K562 (cell line): ENCODE results near the gene PNPLA8. TPM values are rescaled to one million over a fixed set of nuclear protein-coding genes. Genes with fewer than 3 reads are reported as not detected.
A peak's percentile ranks its signal among the peaks of the same experiment; 100 is the strongest.

Source experiments
- ARNT ChIP-seq, 2 experiments: fragments of 450-650 bp; IDR thresholded peaks; 2 replicates each; pipeline ENCODE4 v1.6.1; 2016; ENCODE audit warnings: mild to moderate bottlenecking in 1 of 2
- BCOR ChIP-seq: fragments of 450-650 bp; IDR thresholded peaks from 2 replicates; pipeline ENCODE4 v1.6.1; 2016
- CBFA2T3 ChIP-seq: fragments of 450-650 bp; IDR thresholded peaks from 2 replicates; pipeline ENCODE4 v1.6.1; 2017
- CREM ChIP-seq: IDR thresholded peaks from 2 replicates; pipeline ENCODE4 v1.6.1; 2014; ENCODE audit warnings: antibody characterized with exemption, low read depth
- DPF2 ChIP-seq: fragments of 450-650 bp; IDR thresholded peaks from 2 replicates; pipeline ENCODE4 v1.6.1; 2016
- FOXK1 ChIP-seq: sonication (generic); formaldehyde crosslinking; IDR thresholded peaks from 2 replicates; pipeline ENCODE4 v1.8.0; 2022; ENCODE audit warnings: missing genetic modification reagents, mild to moderate bottlenecking, borderline replicate concordance
- GMEB1 ChIP-seq: fragments of 250-450 bp; sonication (Bioruptor Pico); IDR thresholded peaks from 2 replicates; pipeline ENCODE4 v1.4.0; 2020; ENCODE audit warnings: mild to moderate bottlenecking
- GTF2E2 ChIP-seq: fragments of 200-800 bp; sonication (Bioruptor generic); IDR thresholded peaks from 2 replicates; pipeline ENCODE4 v1.6.1; 2016; ENCODE audit warnings: missing genetic modification characterization, missing compliant biosample characterization
- HMBOX1 ChIP-seq: sonication (generic); IDR thresholded peaks from 2 replicates; pipeline ENCODE4 v1.6.1; 2016
- KDM1A ChIP-seq, 2 experiments: fragments of 450-650 bp; IDR thresholded peaks; 2 replicates each; pipeline ENCODE4 v1.6.1; 2016; ENCODE audit warnings: mild to moderate bottlenecking in 2 of 2
- LARP7 ChIP-seq: fragments of 450-650 bp; IDR thresholded peaks from 2 replicates; pipeline ENCODE4 v1.6.1; 2016
- NCOA1 ChIP-seq: fragments of 450-650 bp; IDR thresholded peaks from 2 replicates; pipeline ENCODE4 v1.6.1; 2016; ENCODE audit warnings: low read depth
- POLR2B ChIP-seq: fragments of 450-650 bp; IDR thresholded peaks from 2 replicates; pipeline ENCODE4 v1.6.1; 2018; ENCODE audit warnings: low read depth; ENCODE audit not compliant: partially characterized antibody
- RAD21 ChIP-seq, 2 experiments: fragments of 250-450 bp in 1 of 2; fragments of 450-650 bp in 1 of 2; sonication (Bioruptor Pico) in 1 of 2; formaldehyde crosslinking in 1 of 2; IDR thresholded peaks in 1 of 2; conservative IDR thresholded peaks in 1 of 2; 2 replicates each; pipeline versions ENCODE4 v1.4.0 to v1.8.0; 2020 to 2022; ENCODE audit warnings: mild to moderate bottlenecking in 2 of 2, moderate library complexity in 1 of 2
- RREB1 ChIP-seq: fragments of 250-450 bp; sonication (Bioruptor Pico); IDR thresholded peaks from 2 replicates; pipeline ENCODE4 v1.4.0; 2020
- SMARCA5 ChIP-seq: fragments of 450-650 bp; IDR thresholded peaks from 2 replicates; pipeline ENCODE4 v1.6.1; 2016
- USF1 ChIP-seq: sonication (generic); formaldehyde crosslinking; IDR thresholded peaks from 2 replicates; pipeline ENCODE4 v1.9.0; 2022; ENCODE audit warnings: mild to moderate bottlenecking, missing genetic modification reagents
- ZNF12 ChIP-seq: sonication (generic); formaldehyde crosslinking; IDR thresholded peaks from 2 replicates; pipeline ENCODE4 v1.4.0; 2020; ENCODE audit warnings: mild to moderate bottlenecking, missing genetic modification reagents
- ZNF224 ChIP-seq: sonication (generic); formaldehyde crosslinking; IDR thresholded peaks from 2 replicates; pipeline ENCODE4 v1.8.0; 2022; ENCODE audit warnings: mild to moderate bottlenecking, missing genetic modification reagents
- ZNF239 ChIP-seq: fragments of 250-450 bp; sonication (Bioruptor Pico); IDR thresholded peaks from 2 replicates; pipeline ENCODE4 v1.4.0; 2020; ENCODE audit warnings: mild to moderate bottlenecking
- ZNF57 ChIP-seq: fragments of 450-650 bp; formaldehyde crosslinking; IDR thresholded peaks from 2 replicates; pipeline ENCODE4 v1.4.0; 2020; ENCODE audit warnings: mild to moderate bottlenecking, moderate library complexity
- ZNF583 ChIP-seq: fragments of 250-450 bp; sonication (Bioruptor Pico); IDR thresholded peaks from 2 replicates; pipeline ENCODE4 v1.4.0; 2020
- polyA plus RNA-seq, 8 experiments: library from polyadenylated mRNA; depleted of rRNA in 4 of 8; stranded (reverse) in 5 of 8; unstranded in 3 of 8; fragments of >200 nt; fragmentation: Nextera tagmentation in 2 of 8; fragmentation: Illumina TruSeq in 1 of 8; extraction: Ambion mirVana in 2 of 8; extraction: Trizol in 1 of 8; gene quantifications; 2 replicates each; pipeline versions ENCODE4 v1.2.1 to v1.2.3, GENCODE V29; 2011 to 2014; ENCODE audit warnings: inconsistent platforms in 1 of 8, missing spikeins in 1 of 8
- total RNA-seq, 7 experiments: library from RNA; depleted of rRNA in 6 of 7; stranded (reverse); fragments of >200 nt in 6 of 7; fragmentation: Illumina TruSeq in 2 of 7; extraction: Trizol in 2 of 7; gene quantifications; 2 replicates each; pipeline versions ENCODE4 v1.2.1 to v1.2.3, GENCODE V29; 2011 to 2021; ENCODE audit warnings: low replicate concordance in 1 of 7

Gene PNPLA8
- total and polyA plus RNA-seq, 9 of the 15 experiments (the other 6 are each of a cell fraction or from before 2014, with no cell fraction given) = 12.8 to 27.6 (median 16.3) TPM

GRCh38 chr7:108525327-108525984, 479 bp downstream of the PNPLA8 start (continued):
- TF ChIP-seq RREB1 (CRISPR knock-in tag) = peak; percentile 86; the same call in 1 of the 2 replicates
- peak; percentile 91 to 92 for TF ChIP-seq KDM1A (IDR thresholded peaks at IDR 0.05)
- 0 out of 2 replicates have a peak, but pooled peaks have one; percentile 59 for TF ChIP-seq ZNF583 (CRISPR knock-in tag)
- peak; percentile 73 for TF ChIP-seq CBFA2T3
- 0 out of 2 replicates have a peak, but pooled peaks have one; percentile 31 for TF ChIP-seq HMBOX1
- TF ChIP-seq SMARCA5 = 0 out of 2 replicates have a peak, but pooled peaks have one; percentile 37
- TF ChIP-seq ARNT (IDR thresholded peaks at IDR 0.05) = 0 out of 4 replicates have a peak, but pooled peaks of 1 of the 2 experiments have one; percentile 28
- TF ChIP-seq FOXK1 (CRISPR knock-in tag) = peak; percentile 55; the same call in 1 of the 2 replicates
- TF ChIP-seq USF1 (CRISPR knock-in tag) = no peak
- TF ChIP-seq DPF2 = peak; percentile 85; the same call in 1 of the 2 replicates
- peak; percentile 3; the same call in 1 of the 2 replicates for TF ChIP-seq CREM
- TF ChIP-seq BCOR = peak; percentile 11; the same call in 1 of the 2 replicates
- TF ChIP-seq GTF2E2 (tag) = no peak
- TF ChIP-seq LARP7 = 0 out of 2 replicates have a peak, but pooled peaks have one; percentile 7
- TF ChIP-seq GMEB1 = no peak
- TF ChIP-seq POLR2B = peak; percentile 71
- peak; percentile 19 for TF ChIP-seq NCOA1
- no peak for TF ChIP-seq RAD21 (CRISPR knock-in tag; conservative IDR thresholded peaks at IDR 0.05 in 1 of 2, IDR thresholded peaks at IDR 0.05 in 1 of 2)
- peak; percentile 64; the same call in 1 of the 2 replicates for TF ChIP-seq ZNF12
- TF ChIP-seq ZNF239 (CRISPR knock-in tag) = no peak
- peak; percentile 23; the same call in 1 of the 2 replicates for TF ChIP-seq ZNF224 (CRISPR knock-in tag)
- 0 out of 2 replicates have a peak, but pooled peaks have one; percentile 53 for TF ChIP-seq ZNF57
